Measurements from ENCODE around the gene CDK8.

Gene CDK8

GRCh38 chr13:26423629-26424028 is 169.7 kb downstream of the CDK8 start:
- DNase-seq (ENCODE audit: low read depth) = peak; percentile 35
- no peak overlapping the region for H3K4me3 ChIP-seq (ENCODE audit: low read depth, low read length)

DNA sequence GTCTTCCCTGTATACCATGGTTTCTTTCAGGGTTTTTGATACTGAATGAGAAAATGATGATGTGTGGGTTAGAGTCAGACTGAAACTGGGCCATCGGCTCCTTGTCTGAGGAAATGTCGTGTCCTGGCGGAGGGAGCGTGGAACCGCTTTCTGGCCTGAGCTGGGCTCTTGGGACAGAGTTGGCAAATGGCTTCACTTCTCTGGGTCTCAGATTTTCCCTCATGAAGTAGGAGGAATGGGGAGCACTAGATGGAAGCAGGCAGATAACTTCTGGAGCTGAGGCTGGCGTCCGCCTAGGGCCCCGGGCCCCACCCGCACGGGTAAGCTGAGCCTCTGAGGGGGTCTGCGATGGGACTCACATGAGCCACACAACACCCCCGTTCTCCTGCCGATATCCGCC is 170.3 kb downstream of the CDK8 start:
- H3K4me3 ChIP-seq (ENCODE audit: low read depth, low read length) = no peak overlapping the region
- no peak for DNase-seq (ENCODE audit: low read depth)

- no peak overlapping the region for H3K4me3 ChIP-seq (ENCODE audit: low read depth, low read length)
- no peak for DNase-seq (ENCODE audit: low read depth)
These were observed 171.8 kb downstream of the CDK8 start for GRCh38 chr13:26425443-26426358.

DNA sequence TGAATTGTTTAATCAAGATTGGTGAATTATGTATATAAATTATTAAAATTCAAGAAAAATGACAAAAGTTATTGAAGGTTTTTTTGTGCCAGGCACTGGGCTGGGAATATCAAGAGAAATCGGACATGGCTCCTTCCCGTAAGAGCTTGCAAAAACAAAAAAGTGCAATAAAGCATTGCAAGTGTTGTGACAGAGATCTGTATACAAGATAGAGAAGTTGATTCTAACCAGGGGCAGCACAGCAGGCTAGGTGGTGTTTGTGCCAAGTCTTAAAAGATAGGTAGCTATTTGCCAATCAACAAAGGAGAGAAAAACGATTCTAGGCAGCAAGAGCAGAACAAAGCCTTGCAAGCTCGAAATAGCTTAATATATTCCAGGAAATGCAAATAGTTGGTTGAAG is 179.8 kb downstream of the CDK8 start:
- H3K4me3 ChIP-seq (ENCODE audit: low read depth, low read length) = no peak overlapping the region
- no peak for DNase-seq (ENCODE audit: low read depth)

DNA sequence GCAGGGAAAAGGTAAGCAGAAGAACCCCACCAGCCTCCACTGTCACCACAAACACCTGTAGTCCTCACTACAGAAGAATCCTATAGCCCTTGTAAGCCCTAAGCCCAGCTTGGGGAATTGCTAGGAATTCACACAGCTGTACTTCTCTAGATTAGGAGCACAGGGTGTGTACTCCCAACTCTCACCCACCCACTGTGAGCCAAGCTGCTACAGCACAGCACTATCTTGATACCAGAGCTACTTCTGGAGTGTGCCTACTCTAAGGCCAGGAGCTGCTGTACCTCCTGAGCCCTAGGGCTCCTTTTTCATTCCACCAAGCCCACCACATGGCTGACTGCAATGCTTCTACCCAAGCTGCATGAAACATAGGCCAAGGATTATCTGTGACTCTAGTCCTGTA is 181.2 kb downstream of the CDK8 start:
- no peak overlapping the region for H3K4me3 ChIP-seq (ENCODE audit: low read depth, low read length)
- no peak for DNase-seq (ENCODE audit: low read depth)

GRCh38 chr13:26435646-26436045 is 181.7 kb downstream of the CDK8 start:
- DNase-seq (ENCODE audit: low read depth) = no peak
- no peak overlapping the region for H3K4me3 ChIP-seq (ENCODE audit: low read depth, low read length)

- no peak for DNase-seq (ENCODE audit: low read depth)
These were observed 183.0 kb downstream of the CDK8 start for GRCh38 chr13:26436914-26437313.

GRCh38 chr13:26440111-26440510 is 186.2 kb downstream of the CDK8 start:
- no peak overlapping the region for H3K4me3 ChIP-seq (ENCODE audit: low read depth, low read length)
- no peak for DNase-seq (ENCODE audit: low read depth)

More at GRCh38 chr13:26436914-26437313, 183.0 kb downstream of the CDK8 start:
- no peak overlapping the region for H3K4me3 ChIP-seq (ENCODE audit: low read depth, low read length)

GRCh38 chr13:26441476-26441875 is 187.5 kb downstream of the CDK8 start:
- DNase-seq (ENCODE audit: low read depth) = no peak
- no peak overlapping the region for H3K4me3 ChIP-seq (ENCODE audit: low read depth, low read length)

GRCh38 chr13:26442541-26442940 is 188.6 kb downstream of the CDK8 start:
- H3K4me3 ChIP-seq (ENCODE audit: low read depth, low read length) = no peak overlapping the region
- no peak for DNase-seq (ENCODE audit: low read depth)

GRCh38 chr13:26445092-26445491 is 191.2 kb downstream of the CDK8 start:
- no peak for DNase-seq (ENCODE audit: low read depth)
- H3K4me3 ChIP-seq (ENCODE audit: low read depth, low read length) = no peak overlapping the region

DNA sequence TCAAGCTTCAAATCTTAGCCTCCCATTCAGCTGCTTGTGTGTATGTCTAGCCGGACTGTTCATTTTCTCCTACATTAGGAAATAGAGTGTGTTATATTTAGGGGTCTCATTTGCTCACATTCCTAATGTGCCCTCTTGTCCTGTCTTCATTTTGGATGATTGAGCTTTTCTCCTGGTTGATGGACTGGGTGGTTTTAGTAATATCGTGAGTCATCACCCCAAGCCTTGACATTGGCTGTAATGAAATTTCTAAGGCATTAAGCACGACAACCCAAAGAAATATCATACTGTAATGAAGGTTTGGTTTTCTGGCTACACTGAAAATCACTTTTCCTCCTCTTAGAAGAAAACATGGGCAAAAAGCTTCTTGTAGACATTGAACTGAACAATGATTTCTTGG is 192.8 kb downstream of the CDK8 start:
- no peak overlapping the region for H3K4me3 ChIP-seq (ENCODE audit: low read depth, low read length)
- DNase-seq (ENCODE audit: low read depth) = no peak

GRCh38 chr13:26448032-26448431 is 194.1 kb downstream of the CDK8 start:
- H3K4me3 ChIP-seq (ENCODE audit: low read depth, low read length) = no peak overlapping the region
- no peak for DNase-seq (ENCODE audit: low read depth)

GRCh38 chr13:26449063-26449848 is 195.3 kb downstream of the CDK8 start:
- no peak for DNase-seq (ENCODE audit: low read depth)
- H3K4me3 ChIP-seq (ENCODE audit: low read depth, low read length) = no peak overlapping the region
